ENCODE results near the gene OR4C12.
"Not testable (repeated sequence)": the region's sequence is repeated elsewhere in the genome, so short reads cannot be mapped to it uniquely, and the experiment has no call there.

The OR4C12 gene

GRCh38 chr11:49982435-49982834 is at the start of gene OR4C12:
OR4C12 (minus strand) TSS chr11:49982535; CDS start chr11:49982501, 34 bp downstream.
- DNase-seq (ENCODE audit: low spot score): not testable (repeated sequence)

GRCh38 chr11:50030193-50030592 is 47.9 kb upstream of the OR4C12 start:
- DNase-seq (ENCODE audit: low spot score): no peak

- DNase-seq (ENCODE audit: low spot score): no peak
These were observed 13.2 kb upstream of the OR4C12 start for GRCh38 chr11:49995565-49995964.

GRCh38 chr11:49973439-49973838 is 8.9 kb downstream of the OR4C12 start:
- DNase-seq (ENCODE audit: low spot score): not testable (repeated sequence)

- no peak for DNase-seq (ENCODE audit: low spot score)
These were observed 30.2 kb downstream of the OR4C12 start, which contains the start of gene OR4C13 for GRCh38 chr11:49952091-49952490. OR4C13 (plus strand) TSS chr11:49952391; CDS start chr11:49952423, 32 bp downstream.

GRCh38 chr11:49948701-49949100 is 33.6 kb downstream of the OR4C12 start:
- not testable (repeated sequence) for DNase-seq (ENCODE audit: low spot score)

All from ecto neural progenitor cell (in vitro differentiated cells).